Activated gamma-delta T cell treated with Interleukin-2 at 50 U/mL for 16 hours (primary cell): ENCODE measurements around the gene WT1.
"Not testable (repeated sequence)": the region's sequence is repeated elsewhere in the genome, so short reads cannot be mapped to it uniquely, and the experiment has no call there.

ENCODE experiments used
- DNase-seq: peaks from one replicate; pipeline ENCODE4 v3.0.0-alpha.2; 2020

WT1 gene

DNA sequence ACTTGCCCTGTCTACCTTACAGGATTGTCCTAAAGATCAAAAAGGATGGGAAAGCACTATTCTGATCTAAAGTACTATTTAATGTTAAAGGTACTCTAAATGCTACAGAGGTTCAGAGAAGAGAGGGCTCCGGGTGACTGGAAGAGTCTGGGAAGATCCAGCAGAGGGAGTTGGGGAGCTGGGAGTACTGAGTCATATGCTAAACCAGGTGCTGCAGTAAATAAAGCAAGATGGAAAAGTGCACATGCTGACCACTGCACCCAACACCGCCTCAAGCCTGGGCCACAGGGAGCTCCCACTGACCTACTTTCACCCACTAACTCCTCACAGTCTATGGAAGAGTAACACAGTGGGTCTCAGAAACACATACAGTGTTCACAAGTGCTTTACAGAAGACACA is 49.3 kb downstream of the WT1 start:
- no peak for DNase-seq

DNA sequence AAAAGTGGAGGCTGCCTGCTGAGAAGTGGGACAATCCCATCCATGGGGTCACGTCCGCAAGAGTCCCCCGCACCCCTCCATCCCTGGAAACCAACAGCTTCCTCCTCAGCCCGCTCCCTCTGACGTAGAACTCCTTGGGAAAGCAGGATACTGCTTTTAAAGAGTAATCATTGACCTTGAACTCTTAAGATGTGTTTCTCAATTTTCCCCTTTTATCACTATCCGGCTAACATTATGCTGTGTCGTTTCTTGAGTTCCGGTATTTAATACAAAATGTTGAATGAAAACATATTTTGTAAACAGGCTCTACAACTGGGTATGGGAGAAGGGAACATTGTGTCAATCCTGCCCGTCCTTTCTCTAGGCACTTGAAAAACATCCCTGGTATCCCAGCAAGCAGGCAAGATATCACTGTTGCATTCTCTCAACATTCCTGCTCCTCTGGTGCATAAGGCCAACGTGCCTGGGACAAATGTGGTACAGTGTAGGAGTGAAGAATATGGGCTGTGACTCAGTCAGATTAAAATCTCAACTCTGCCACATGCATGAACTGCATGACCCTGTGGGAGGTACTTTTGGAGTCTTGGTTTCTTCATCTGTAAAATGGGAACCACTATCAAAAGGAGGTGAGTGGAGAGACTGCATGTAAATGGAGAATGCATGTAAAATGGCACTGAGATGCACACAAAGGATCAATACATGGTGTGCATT is 52.8 kb downstream of the WT1 start:
- no peak for DNase-seq

DNA sequence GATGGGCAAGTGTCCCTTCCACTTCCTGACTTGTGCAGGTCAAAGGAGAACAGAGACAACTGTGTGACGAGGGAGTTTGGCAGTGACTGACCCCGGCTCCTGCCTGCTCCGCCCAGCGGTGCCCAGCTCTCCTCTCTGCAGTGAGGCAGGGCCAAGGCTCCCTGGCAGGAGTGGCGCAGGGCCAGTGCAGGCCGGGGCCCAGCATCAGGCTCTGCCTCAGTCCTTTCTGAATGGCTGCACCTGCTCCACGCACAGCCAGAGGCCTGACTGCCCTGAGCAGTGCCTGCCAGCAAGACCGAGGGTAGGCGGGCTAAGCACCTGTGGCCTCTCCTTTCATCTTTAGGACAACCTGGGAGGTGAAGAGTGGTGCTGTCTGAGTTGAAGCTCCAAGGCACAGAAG is 54.2 kb downstream of the WT1 start:
- DNase-seq, result no peak

DNA sequence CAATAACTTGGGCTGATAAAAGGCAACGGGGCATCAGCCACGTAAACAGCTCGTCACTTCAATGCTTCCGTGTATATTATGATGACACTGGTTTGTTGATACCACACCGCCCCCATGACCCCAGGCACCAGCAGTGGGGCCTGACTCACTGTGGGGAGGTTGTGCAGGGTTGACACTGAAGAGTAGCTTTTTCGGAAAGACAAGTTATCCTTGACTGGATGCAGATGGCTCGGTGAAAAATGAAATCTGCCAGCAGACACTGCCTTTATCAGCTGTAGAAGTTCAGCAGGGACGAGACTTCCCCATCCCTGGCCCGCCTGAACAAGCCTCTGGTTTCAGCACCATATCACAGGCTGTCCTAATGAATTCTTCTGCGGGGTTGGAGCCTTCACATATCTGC is 55.6 kb downstream of the WT1 start:
- DNase-seq, result no peak

DNA sequence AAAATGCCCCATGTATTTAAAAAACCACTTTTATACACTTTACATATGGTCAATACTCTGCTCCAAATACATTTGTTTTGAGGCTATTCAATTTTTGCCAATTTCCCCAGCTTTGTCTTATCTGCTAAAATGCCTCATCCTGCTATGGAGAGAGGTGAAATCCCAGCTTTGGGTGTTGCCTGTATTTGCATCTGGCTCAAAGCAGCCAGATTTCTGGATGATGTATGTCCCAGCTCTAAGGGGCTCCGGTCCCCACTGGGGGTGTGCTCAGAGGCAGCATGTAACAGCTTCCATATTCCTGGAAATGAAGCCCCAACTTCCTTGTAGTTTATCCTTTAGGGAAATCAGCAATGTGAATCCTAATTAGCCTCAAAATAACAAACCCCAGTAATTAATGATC is 59.5 kb downstream of the WT1 start:
- DNase-seq, result no peak

DNA sequence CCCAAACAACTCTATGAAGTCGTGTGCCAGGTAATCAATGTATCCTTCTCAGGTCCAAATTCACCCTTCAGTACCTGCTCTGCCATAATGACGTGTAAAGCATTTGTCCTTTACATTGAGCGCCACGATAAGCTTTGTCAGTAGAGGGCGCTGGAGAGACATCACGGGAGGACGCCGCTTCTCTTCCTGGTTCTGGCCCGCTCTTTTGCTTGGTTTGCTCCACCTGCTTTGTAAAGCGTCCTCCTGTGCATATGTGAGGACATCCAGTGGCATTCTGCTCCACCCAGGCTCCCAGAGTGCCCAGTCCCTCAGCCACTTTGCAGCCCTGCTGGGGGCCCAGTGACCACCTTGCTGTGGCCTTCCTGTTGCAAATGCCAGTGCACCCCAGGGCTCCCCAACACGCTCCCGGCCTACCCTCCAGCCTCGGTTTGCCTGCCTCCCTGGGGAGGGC is 61.1 kb downstream of the WT1 start:
- no peak for DNase-seq

DNA sequence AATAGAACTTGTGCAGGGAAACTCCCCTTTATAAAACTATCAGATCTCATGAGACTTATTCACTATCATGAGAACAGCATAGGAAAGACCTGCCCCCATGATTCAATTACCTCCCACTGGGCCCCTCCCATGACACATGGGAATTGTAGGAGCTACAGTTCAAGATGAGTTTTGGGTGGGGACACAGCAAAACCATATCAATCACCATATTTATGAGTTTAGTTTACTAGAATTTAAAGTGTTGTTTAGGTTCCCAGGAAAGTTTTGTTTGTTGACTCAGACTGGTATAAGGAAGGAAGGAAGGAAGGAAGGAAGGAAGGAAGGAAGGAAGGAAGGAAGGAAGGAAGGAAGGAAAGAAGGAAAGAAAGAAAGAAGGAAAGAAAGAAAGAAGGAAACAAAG is 65.4 kb downstream of the WT1 start:
- not testable (repeated sequence) for DNase-seq

DNA sequence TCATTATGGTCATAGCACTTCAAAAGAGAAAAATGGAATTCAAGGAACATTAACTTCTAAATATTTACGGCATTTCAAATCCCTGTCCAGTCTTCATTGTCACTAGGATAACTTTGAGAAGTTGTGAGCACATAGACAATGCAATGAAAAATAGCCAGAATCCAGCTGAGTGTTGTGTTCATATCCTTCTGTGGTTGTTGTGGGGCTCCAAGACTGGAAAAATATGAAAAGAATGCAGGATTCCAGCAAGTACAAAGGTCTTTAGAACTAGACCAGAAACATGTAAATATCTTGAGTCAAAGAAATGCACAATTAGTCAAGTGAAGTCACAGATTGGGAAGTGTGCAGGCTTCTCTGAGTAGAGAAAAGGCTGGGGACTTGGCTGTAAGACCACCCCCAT is 68.7 kb downstream of the WT1 start:
- DNase-seq, result no peak

DNA sequence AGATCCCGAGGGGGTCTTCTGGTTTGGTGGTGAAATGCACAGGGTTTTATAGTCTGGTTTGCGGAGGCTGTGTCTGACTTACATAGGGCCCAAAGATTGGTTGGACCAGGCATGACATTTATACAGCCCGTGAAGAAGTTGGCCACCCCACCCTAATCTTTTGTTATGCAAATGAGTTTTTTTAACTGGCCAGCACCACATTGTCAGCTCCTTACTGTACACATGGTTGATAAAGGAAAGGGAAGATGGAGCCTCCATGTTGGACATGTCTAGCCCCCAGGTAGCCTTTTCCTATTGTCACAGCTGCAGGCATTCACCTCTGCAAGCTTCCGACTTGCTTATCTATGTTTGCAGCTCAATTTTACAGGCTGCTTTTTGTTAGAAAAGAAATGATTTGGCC is 70.1 kb downstream of the WT1 start:
- no peak for DNase-seq

DNA sequence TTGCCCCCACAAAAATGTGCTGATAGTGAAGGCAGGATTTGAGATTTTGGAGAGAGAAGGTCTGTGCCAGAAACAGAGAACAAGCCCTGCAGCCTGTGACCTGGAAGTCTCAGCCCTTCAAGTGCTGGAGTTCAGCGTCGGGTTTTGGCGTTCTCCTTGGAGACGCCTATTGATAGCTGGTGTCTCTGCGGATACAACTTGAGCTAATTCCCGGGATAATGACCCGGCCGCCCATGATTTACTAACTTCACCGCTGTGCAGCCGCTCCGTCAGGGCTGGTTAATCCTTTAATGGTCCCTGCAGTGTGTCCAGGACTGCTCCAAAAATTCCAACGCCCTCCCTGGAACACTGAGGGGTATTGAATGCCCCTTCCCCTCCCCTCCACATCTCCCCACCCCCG is 76.6 kb downstream of the WT1 start:
- no peak for DNase-seq

DNA sequence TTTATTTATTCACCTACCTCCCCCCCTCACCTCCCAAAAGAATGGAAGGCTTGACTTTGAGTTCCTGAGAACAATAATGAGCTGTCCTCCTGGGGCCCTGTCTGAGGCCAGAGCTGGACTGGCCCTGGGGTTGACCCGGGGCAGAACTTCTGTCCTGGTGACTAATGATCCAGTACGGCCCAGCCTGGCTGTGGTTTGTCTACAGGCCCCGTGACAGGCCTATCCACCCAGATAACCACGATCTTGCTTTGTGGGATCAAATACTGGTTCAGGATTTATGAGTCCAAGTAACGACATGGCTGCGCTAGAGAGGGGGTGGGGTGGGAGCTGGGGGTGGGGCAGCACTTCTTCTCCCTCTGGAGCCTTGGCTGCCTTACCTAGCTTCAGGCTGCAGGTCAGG is 81.5 kb downstream of the WT1 start:
- no peak for DNase-seq

DNA sequence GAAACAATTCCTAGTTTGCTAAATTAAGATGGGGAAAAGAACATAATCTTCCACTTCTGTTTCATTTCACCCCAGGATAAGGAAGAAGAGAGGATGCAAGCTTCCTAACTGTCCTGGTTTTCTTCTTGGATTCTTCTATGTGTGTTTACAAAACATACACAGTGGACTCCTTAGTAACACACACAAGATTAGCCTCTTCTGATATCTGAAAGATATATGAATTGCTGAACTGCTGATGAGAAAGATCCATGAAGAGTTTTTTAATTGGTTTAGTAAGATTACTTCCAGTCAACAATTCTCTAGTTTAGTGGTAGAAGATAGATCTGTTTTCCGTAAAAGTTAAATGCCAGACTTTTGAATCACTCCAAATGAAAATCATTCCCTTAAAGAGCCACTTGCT is 86.8 kb downstream of the WT1 start:
- no peak for DNase-seq

DNA sequence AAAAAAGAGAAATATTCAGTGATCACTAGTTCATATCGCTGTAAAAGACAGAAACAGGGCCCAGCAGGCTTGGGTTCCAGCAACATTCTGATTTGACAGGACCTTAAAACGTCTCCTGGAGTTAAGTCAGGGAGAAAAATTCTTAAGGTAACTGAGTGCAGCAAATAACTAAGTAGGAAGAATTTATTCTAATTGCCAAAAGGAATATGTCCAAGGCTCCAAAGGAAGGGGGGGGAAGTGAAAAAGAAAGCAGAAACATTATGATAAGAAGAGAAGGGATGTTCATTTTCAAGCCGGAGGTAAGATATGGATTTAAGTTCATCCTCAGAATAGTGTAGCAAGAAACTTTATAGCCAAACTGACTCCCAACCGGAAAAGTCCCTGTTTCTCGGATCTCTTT is 90.4 kb downstream of the WT1 start:
- DNase-seq, result no peak

DNA sequence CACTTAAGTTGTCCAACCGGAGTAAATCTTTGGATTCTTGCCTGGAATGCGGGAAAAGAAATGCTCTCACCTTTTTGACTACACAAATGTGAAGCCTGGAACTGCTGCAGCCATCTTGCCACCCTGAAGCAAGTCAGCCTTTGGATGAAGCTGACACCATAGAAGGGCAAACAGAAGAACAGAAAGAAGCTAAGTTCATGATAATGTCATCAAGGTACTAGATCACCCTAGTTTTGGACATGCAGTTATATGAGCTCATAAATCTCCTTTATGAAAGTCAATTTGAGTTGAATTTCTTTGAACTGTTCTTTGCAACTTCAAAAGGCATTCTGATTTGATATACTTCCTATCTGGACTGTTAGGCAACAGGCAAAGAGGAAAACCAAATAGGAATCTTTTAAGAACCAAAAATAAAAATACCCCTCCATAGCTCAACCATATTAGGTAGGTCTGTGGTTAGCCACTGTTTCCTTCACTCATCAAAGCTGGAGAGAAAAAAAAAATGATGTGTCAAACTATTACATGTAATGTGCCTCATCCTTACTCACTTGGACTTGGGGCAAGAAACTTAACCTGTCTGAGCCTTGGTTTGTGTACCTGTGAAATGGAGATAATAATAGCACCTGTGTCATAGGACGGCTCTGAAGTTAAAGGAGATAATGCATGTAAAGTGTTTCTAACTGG is 91.9 kb downstream of the WT1 start:
- no peak for DNase-seq

DNA sequence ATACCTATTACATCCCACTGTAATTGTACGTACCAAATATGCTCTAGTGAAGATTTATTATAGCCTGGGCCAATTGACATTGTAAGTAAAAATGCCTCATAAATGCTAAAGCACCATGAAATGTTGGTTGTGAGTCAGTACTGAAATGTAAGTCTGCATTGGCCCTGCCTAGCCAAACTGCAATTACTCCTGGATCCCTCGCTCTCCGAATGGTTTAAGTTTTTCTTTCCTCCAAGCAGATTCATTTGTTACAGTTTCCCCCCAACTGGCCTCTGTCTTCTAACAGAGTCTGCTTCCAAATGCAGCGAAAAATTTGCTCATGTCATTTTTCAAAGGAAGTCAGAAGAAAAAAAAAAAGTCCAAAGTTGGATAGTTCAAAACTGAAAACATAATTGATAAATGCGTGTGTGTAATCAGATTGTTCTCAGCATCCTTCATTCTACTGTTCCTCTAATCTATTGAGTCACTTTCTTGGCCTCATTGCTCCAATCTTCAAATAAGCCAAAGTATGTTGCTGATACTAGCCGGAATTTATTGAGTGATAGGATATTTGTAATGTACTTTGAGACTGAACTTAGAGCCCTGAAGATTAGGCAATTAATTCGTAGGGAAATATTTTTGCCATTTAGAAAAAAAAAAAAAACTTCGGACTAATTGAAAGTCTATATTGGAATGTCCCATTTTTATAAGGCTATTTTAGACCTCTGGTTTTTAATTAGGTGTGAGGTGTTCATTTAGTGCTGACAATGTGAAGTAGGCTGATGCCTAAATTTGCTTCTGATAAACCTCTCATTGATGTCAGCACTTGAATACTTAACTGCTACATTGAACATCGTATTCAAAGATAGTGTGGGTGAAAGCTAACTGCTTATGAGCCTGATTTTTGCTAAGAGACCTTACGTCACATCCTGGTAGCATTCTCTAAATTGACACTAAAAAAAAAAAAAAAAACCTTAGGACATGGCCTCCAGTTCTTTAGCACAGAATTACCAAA is 93.4 kb downstream of the WT1 start:
- DNase-seq, result no peak

DNA sequence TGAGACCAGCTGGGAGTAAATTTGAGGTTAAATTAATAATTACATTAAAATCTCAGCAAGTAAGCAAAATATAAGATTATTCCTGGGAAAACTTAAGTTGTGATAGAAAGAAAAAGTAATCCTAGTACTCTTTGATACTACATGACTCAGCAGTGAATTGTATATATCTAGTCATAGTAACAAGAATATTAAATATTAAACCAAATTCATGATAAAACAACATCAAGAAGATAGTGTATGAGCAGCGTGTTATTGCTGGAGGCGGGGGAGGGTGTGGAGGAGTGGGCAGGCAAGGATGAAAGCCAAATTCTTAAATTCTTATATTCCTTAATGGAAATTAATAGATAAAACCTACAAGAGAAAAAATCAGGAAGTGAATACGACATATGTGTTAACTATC is 95.2 kb downstream of the WT1 start:
- no peak for DNase-seq
